Measurements from ENCODE around the gene GPR132. TPM values are rescaled to one million over a fixed set of nuclear protein-coding genes. Genes with fewer than 3 reads are reported as not detected.

Gene GPR132
- total and polyA plus RNA-seq, 2 of the 13 experiments (the other 11 are each of a cell fraction or from before 2014, with no cell fraction given) = not detected

- TF ChIP-seq HOXD1 (CRISPR knock-in tag; IDR thresholded peaks at IDR 0.05) = no peak
- TF ChIP-seq ZNF333 (CRISPR knock-in tag; IDR thresholded peaks at IDR 0.05; ENCODE audit: borderline replicate concordance) = no peak
- TF ChIP-seq E2F5 (CRISPR knock-in tag; conservative IDR thresholded peaks at IDR 0.05) = peak; percentile 93
- TF ChIP-seq ZNF34 (CRISPR knock-in tag; IDR thresholded peaks at IDR 0.05; ENCODE audit: borderline replicate concordance) = no peak
- TF ChIP-seq HMG20B (CRISPR knock-in tag; conservative IDR thresholded peaks at IDR 0.05) = no peak
- TF ChIP-seq SYNCRIP (IDR thresholded peaks at IDR 0.05; ENCODE audit: insufficient read depth, low read depth, low read length) = no peak
- TF ChIP-seq CHCHD3 (CRISPR knock-in tag; IDR thresholded peaks at IDR 0.05) = no peak
- TF ChIP-seq ZZZ3 (CRISPR knock-in tag; IDR thresholded peaks at IDR 0.05; ENCODE audit: borderline replicate concordance) = no peak
- TF ChIP-seq ZBTB34 (CRISPR knock-in tag; IDR thresholded peaks at IDR 0.05) = no peak
- 0 out of 2 replicates have a peak, but pooled peaks have one; percentile 19 for TF ChIP-seq ZNF746 (CRISPR knock-in tag; IDR thresholded peaks at IDR 0.05)
- no peak for TF ChIP-seq KLF13 (CRISPR knock-in tag; IDR thresholded peaks at IDR 0.05)
- no peak for TF ChIP-seq NCOA1 (CRISPR knock-in tag; IDR thresholded peaks at IDR 0.05)
- TF ChIP-seq CC2D1A (CRISPR knock-in tag; IDR thresholded peaks at IDR 0.05) = no peak
- TF ChIP-seq ETS1 (CRISPR knock-in tag; IDR thresholded peaks at IDR 0.05) = no peak; the same call in 1 of the 2 replicates
- no peak for TF ChIP-seq ZFP90 (CRISPR knock-in tag; IDR thresholded peaks at IDR 0.05; ENCODE audit: borderline replicate concordance)
- TF ChIP-seq ZNF773 (CRISPR knock-in tag; IDR thresholded peaks at IDR 0.05; ENCODE audit: borderline replicate concordance) = 0 out of 2 replicates have a peak, but pooled peaks have one; percentile 65
- no peak for TF ChIP-seq BHLHE40 (IDR thresholded peaks at IDR 0.05; ENCODE audit: low read length)
- TF ChIP-seq ZC3H13 (CRISPR knock-in tag; IDR thresholded peaks at IDR 0.05) = no peak; the same call in 1 of the 2 replicates
- no peak for TF ChIP-seq ZNF136 (CRISPR knock-in tag; IDR thresholded peaks at IDR 0.05; ENCODE audit: low read depth)
- TF ChIP-seq ZBTB7B (CRISPR knock-in tag; IDR thresholded peaks at IDR 0.05) = 0 out of 2 replicates have a peak, but pooled peaks have one; percentile 26
- no peak for TF ChIP-seq STAG1 (CRISPR knock-in tag; IDR thresholded peaks at IDR 0.05)
- TF ChIP-seq ZNF563 (CRISPR knock-in tag; IDR thresholded peaks at IDR 0.05) = peak; percentile 59
- peak; percentile 87; the same call in 1 of the 2 replicates for TF ChIP-seq ZNF468 (CRISPR knock-in tag; IDR thresholded peaks at IDR 0.05)
- TF ChIP-seq SMAD3 (CRISPR knock-in tag; IDR thresholded peaks at IDR 0.05) = no peak
Observed at GRCh38 chr14:105020815-105021655, 44.2 kb downstream of the GPR132 start, which contains the start of gene CDCA4 (continued).

Measured in HepG2 (cell line).